Lung microvascular endothelial cell (primary cell): ENCODE results near the gene EZH1. TPM values are rescaled to one million over a fixed set of nuclear protein-coding genes. Genes with fewer than 3 reads are reported as not detected.
"Not testable (repeated sequence)": the region's sequence is repeated elsewhere in the genome, so short reads cannot be mapped to it uniquely, and the experiment has no call there.

Source experiments
- DNase-seq, 2 donors: peaks; one replicate each; pipeline versions ENCODE4 v3.0.0 to v3.0.0-alpha.2; 2010; ENCODE audit warnings: low read depth in 2 of 2
- total RNA-seq: library from RNA; depleted of rRNA; stranded (reverse); fragments of >200 nt; gene quantifications from 2 replicates; pipeline ENCODE4 v1.2.1, GENCODE V29; 2014

The EZH1 gene
- total RNA-seq, 1 donor from 2014 or later, result 13.5 TPM

- DNase-seq, result no peak
Observed at GRCh38 chr17:42670789-42671657, 73.8 kb downstream of the EZH1 start.

GRCh38 chr17:42669977-42670788 lies 74.7 kb downstream of the EZH1 start:
- no peak for DNase-seq

GRCh38 chr17:42669705-42669976 lies 75.2 kb downstream of the EZH1 start:
- no peak for DNase-seq

GRCh38 chr17:42667088-42667951 lies 77.5 kb downstream of the EZH1 start:
- DNase-seq, result peak; percentile 32 to 72

GRCh38 chr17:42666126-42666525 lies 78.7 kb downstream of the EZH1 start:
- DNase-seq, result not testable (repeated sequence)

GRCh38 chr17:42665581-42666001 lies 79.2 kb downstream of the EZH1 start:
- no peak for DNase-seq

GRCh38 chr17:42660692-42661345 lies 84.0 kb downstream of the EZH1 start:
- peak in 1 of 2 donors; percentile 81 for DNase-seq

- not testable (repeated sequence) for DNase-seq
Observed at GRCh38 chr17:42659932-42660274, 84.9 kb downstream of the EZH1 start.

GRCh38 chr17:42659079-42659931 lies 85.5 kb downstream of the EZH1 start, which contains the start of gene TUBG2:
Gene TUBG2, plus strand, starts transcription at chr17:42659284. Its CDS starts 220 bp downstream, at chr17:42659504.
- DNase-seq, result peak; percentile 83 to 93

- DNase-seq, result no peak
Observed at GRCh38 chr17:42657824-42658588, 86.8 kb downstream of the EZH1 start.

GRCh38 chr17:42655528-42655927 lies 89.3 kb downstream of the EZH1 start:
- peak in 1 of 2 donors; percentile 54 for DNase-seq

- peak in 1 of 2 donors; percentile 31 for DNase-seq
Observed at GRCh38 chr17:42653179-42654124, 91.4 kb downstream of the EZH1 start.

GRCh38 chr17:42651392-42651791 lies 93.4 kb downstream of the EZH1 start:
- DNase-seq, result no peak

Other genes starting within 250 kb of the EZH1 start
- 20.7 and 36.3 TPM in 2 replicates for gene NAGLU, start 208.8 kb downstream of the EZH1 start, total RNA-seq
- 0.44 and 1.8 TPM in 2 replicates for gene HSD17B1, start 192.1 kb downstream of the EZH1 start, total RNA-seq
- 7.6 and 10.3 TPM in 2 replicates for gene COASY, start 182.9 kb downstream of the EZH1 start, total RNA-seq
- gene MLX, start 177.9 kb downstream of the EZH1 start, total RNA-seq, result 22.9 and 35.9 TPM in 2 replicates
- gene PSMC3IP, start 167.3 kb downstream of the EZH1 start, total RNA-seq, result 1.4 and 1.7 TPM in 2 replicates
- gene RETREG3, start 135.7 kb downstream of the EZH1 start, total RNA-seq, result 52.5 and 65.3 TPM in 2 replicates
- gene TUBG1, start 135.4 kb downstream of the EZH1 start, total RNA-seq, result 15.3 and 16.3 TPM in 2 replicates
- 3.5 and 4.8 TPM in 2 replicates for gene TUBG2, start 85.8 kb downstream of the EZH1 start, total RNA-seq
- 10.2 and 11.9 TPM in 2 replicates for gene PLEKHH3, start 68.0 kb downstream of the EZH1 start, total RNA-seq
- gene CCR10, start 63.2 kb downstream of the EZH1 start, total RNA-seq, result 2.0 and 3.5 TPM in 2 replicates
- gene CNTNAP1, start 62.5 kb downstream of the EZH1 start, total RNA-seq, result 6.7 and 15.3 TPM in 2 replicates
- 12.9 and 36.3 TPM in 2 replicates for gene RAMP2, start 16.2 kb upstream of the EZH1 start, total RNA-seq
- 35.7 and 42.1 TPM in 2 replicates for gene VPS25, start 28.4 kb upstream of the EZH1 start, total RNA-seq
- 0.99 and 1.5 TPM in 2 replicates for gene WNK4, start 35.6 kb upstream of the EZH1 start, total RNA-seq
- gene COA3, start 53.7 kb upstream of the EZH1 start, total RNA-seq, result 54.0 and 83.3 TPM in 2 replicates
- under 0.01 TPM in 1 of 2 replicates, not detected in the other for gene CNTD1, start 53.8 kb upstream of the EZH1 start, total RNA-seq
- 115 and 146 TPM in 2 replicates for gene BECN1, start 79.2 kb upstream of the EZH1 start, total RNA-seq
- gene PSME3, start 88.4 kb upstream of the EZH1 start, total RNA-seq, result 49.5 and 56.5 TPM in 2 replicates
- 0.22 and 0.40 TPM in 2 replicates for gene AOC2, start 99.5 kb upstream of the EZH1 start, total RNA-seq
- 0.20 and 0.22 TPM in 2 replicates for gene AOC3, start 106.2 kb upstream of the EZH1 start, total RNA-seq
- gene G6PC1, start 155.8 kb upstream of the EZH1 start, total RNA-seq, result not detected in 2 replicates
- 12.0 and 17.5 TPM in 2 replicates for gene AARSD1, start 219.4 kb upstream of the EZH1 start, total RNA-seq
- gene PTGES3L, start 235.0 kb upstream of the EZH1 start, total RNA-seq, result under 0.01 and 0.20 TPM in 2 replicates
- 6.5 and 11.1 TPM in 2 replicates for gene RUNDC1, start 235.5 kb upstream of the EZH1 start, total RNA-seq